ENCODE data around the gene DUSP15.
"Not testable (repeated sequence)": the region's sequence is repeated elsewhere in the genome, so short reads cannot be mapped to it uniquely, and the experiment has no call there.

The DUSP15 gene

GRCh38 chr20:31869942-31870725, at the start of gene DUSP15, which contains the start of gene TTLL9:
TSS of gene DUSP15 (minus strand) at chr20:31870527. CDS start at chr20:31870337, 190 bp downstream.
TSS of gene TTLL9 (plus strand) at chr20:31870634. CDS start at chr20:31871127, 493 bp downstream.
- DNase-seq, result no peak

GRCh38 chr20:31919410-31920155, 49.3 kb upstream of the DUSP15 start:
- DNase-seq, result no peak

- DNase-seq, result no peak
Observed at GRCh38 chr20:31918466-31919105, 48.3 kb upstream of the DUSP15 start.

- not testable (repeated sequence) for DNase-seq
Observed at GRCh38 chr20:31917962-31918412, 47.7 kb upstream of the DUSP15 start.

GRCh38 chr20:31916708-31917107, 46.4 kb upstream of the DUSP15 start:
- DNase-seq, result no peak

- DNase-seq, result no peak
Observed at GRCh38 chr20:31915491-31916280, 45.4 kb upstream of the DUSP15 start.

GRCh38 chr20:31914170-31914569, 43.8 kb upstream of the DUSP15 start:
- no peak for DNase-seq

GRCh38 chr20:31913431-31914157, 43.3 kb upstream of the DUSP15 start:
- no peak for DNase-seq

- no peak for DNase-seq
Observed at GRCh38 chr20:31910071-31910803, 39.9 kb upstream of the DUSP15 start.

GRCh38 chr20:31909253-31910070, 39.1 kb upstream of the DUSP15 start:
- DNase-seq, result no peak

GRCh38 chr20:31908424-31908823, 38.1 kb upstream of the DUSP15 start:
- no peak for DNase-seq

- no peak for DNase-seq
Observed at GRCh38 chr20:31908016-31908415, 37.7 kb upstream of the DUSP15 start.

- no peak for DNase-seq
Observed at GRCh38 chr20:31907046-31907445, 36.7 kb upstream of the DUSP15 start.

GRCh38 chr20:31906001-31906400, 35.7 kb upstream of the DUSP15 start:
- no peak for DNase-seq

- DNase-seq, result no peak
Observed at GRCh38 chr20:31903627-31904386, 33.5 kb upstream of the DUSP15 start.

- no peak for DNase-seq
Observed at GRCh38 chr20:31901615-31902014, 31.3 kb upstream of the DUSP15 start.

GRCh38 chr20:31897541-31897940, 27.2 kb upstream of the DUSP15 start:
- no peak for DNase-seq

- DNase-seq, result no peak
Observed at GRCh38 chr20:31896049-31896448, 25.7 kb upstream of the DUSP15 start.

- no peak for DNase-seq
Observed at GRCh38 chr20:31894980-31895675, 24.8 kb upstream of the DUSP15 start.

All from NCI-H187 (cell line).